HEK293 (cell line): Measurements from ENCODE around the gene CD9.

Source experiments
- CTCF ChIA-PET: fragments of 350-600 bp; formaldehyde crosslinking; extraction: SDS; loops from one replicate; lab custom pipeline; 2021; ENCODE audit warnings: antibody characterized with exemption; lab: Yijun Ruan, JAX
- POLR2A ChIA-PET: fragments of 300-600 bp; formaldehyde crosslinking; extraction: SDS; loops from one replicate; lab custom pipeline; 2020; ENCODE audit warnings: antibody characterized with exemption, inconsistent platforms; lab: Yijun Ruan, JAX
- H3K27ac ChIP-seq: fragments of 200-500 bp; sonication (Bioruptor generic); 2 replicates; pipeline ENCODE4 v1.5.1; 2014; ENCODE audit warnings: low read depth, low read length, control low read depth, inconsistent platforms; ENCODE audit errors: extremely low read depth
- H3K36me3 ChIP-seq, 2 experiments: fragments of 200-500 bp in 1 of 2; sonication (Bioruptor generic) in 1 of 2; 1 replicate in 1 of 2; 2 replicates in 1 of 2; pipeline ENCODE4 v1.5.1; 2014 to 2017; ENCODE audit warnings: inconsistent platforms in 2 of 2, low read length in 2 of 2; ENCODE audit not compliant: control insufficient read depth in 2 of 2, insufficient read depth in 1 of 2
- H3K4me1 ChIP-seq: fragments of 200-500 bp; sonication (Bioruptor generic); 2 replicates; pipeline ENCODE4 v1.5.1; 2014; ENCODE audit warnings: mild to moderate bottlenecking, low read length, inconsistent platforms; ENCODE audit not compliant: control insufficient read depth, insufficient read depth
- H3K4me3 ChIP-seq: 2 replicates; pipeline ENCODE4 v1.5.1; 2011; ENCODE audit warnings: low read depth, mild to moderate bottlenecking, control low read depth, low read length, moderate library complexity
- H3K9me3 ChIP-seq: fragments of 200-500 bp; sonication (Bioruptor generic); 2 replicates; pipeline ENCODE4 v1.5.1; 2014; ENCODE audit warnings: low read depth, low read length, inconsistent platforms; ENCODE audit not compliant: control insufficient read depth, insufficient read depth
- ATF2 ChIP-seq: fragments of 450-650 bp; formaldehyde crosslinking; IDR thresholded peaks from 2 replicates; pipeline ENCODE4 v1.5.1; 2016; ENCODE audit warnings: missing biosample characterization, missing genetic modification characterization, low read depth
- KLF1 ChIP-seq: fragments of 450-650 bp; formaldehyde crosslinking; IDR thresholded peaks from 2 replicates; pipeline ENCODE4 v1.5.1; 2016; ENCODE audit warnings: missing biosample characterization, missing genetic modification characterization
- KLF17 ChIP-seq: fragments of 450-650 bp; formaldehyde crosslinking; IDR thresholded peaks from 2 replicates; pipeline ENCODE4 v1.5.1; 2016; ENCODE audit warnings: missing biosample characterization, missing genetic modification characterization
- ZBTB17 ChIP-seq: fragments of 450-650 bp; formaldehyde crosslinking; IDR thresholded peaks from 2 replicates; pipeline ENCODE4 v1.5.1; 2016; ENCODE audit warnings: missing biosample characterization, missing genetic modification characterization
- ZFHX2 ChIP-seq: fragments of 450-650 bp; formaldehyde crosslinking; conservative IDR thresholded peaks from 2 replicates; pipeline ENCODE4 v1.5.1; 2016; ENCODE audit warnings: missing biosample characterization, missing genetic modification characterization
- ZIC2 ChIP-seq: fragments of 450-650 bp; formaldehyde crosslinking; IDR thresholded peaks from 2 replicates; pipeline ENCODE4 v1.5.1; 2016; ENCODE audit warnings: missing biosample characterization, missing genetic modification characterization
- ZNF18 ChIP-seq: fragments of 450-650 bp; formaldehyde crosslinking; IDR thresholded peaks from 2 replicates; pipeline ENCODE4 v1.5.1; 2016; ENCODE audit warnings: missing biosample characterization, missing genetic modification characterization
- ZNF2 ChIP-seq: fragments of 450-650 bp; formaldehyde crosslinking; IDR thresholded peaks from 2 replicates; pipeline ENCODE4 v1.5.1; 2016; ENCODE audit warnings: missing biosample characterization, missing genetic modification characterization
- ZNF335 ChIP-seq: fragments of 450-650 bp; formaldehyde crosslinking; conservative IDR thresholded peaks from 2 replicates; pipeline ENCODE4 v1.5.1; 2016; ENCODE audit warnings: missing biosample characterization, missing genetic modification characterization
- ZNF391 ChIP-seq: fragments of 450-650 bp; formaldehyde crosslinking; IDR thresholded peaks from 2 replicates; pipeline ENCODE4 v1.5.1; 2016; ENCODE audit warnings: low read depth, missing biosample characterization, missing genetic modification characterization, borderline replicate concordance
- ZNF530 ChIP-seq: fragments of 450-650 bp; formaldehyde crosslinking; IDR thresholded peaks from 2 replicates; pipeline ENCODE4 v1.5.1; 2016; ENCODE audit warnings: low read depth, missing biosample characterization, missing genetic modification characterization
- ZNF600 ChIP-seq: fragments of 450-650 bp; formaldehyde crosslinking; IDR thresholded peaks from 2 replicates; pipeline ENCODE4 v1.5.1; 2016; ENCODE audit warnings: missing biosample characterization, missing genetic modification characterization
- ZNF621 ChIP-seq: fragments of 450-650 bp; formaldehyde crosslinking; IDR thresholded peaks from 2 replicates; pipeline ENCODE4 v1.5.1; 2017; ENCODE audit warnings: missing biosample characterization, missing genetic modification characterization
- ZNF624 ChIP-seq: fragments of 450-650 bp; formaldehyde crosslinking; IDR thresholded peaks from 2 replicates; pipeline ENCODE4 v1.5.1; 2017; ENCODE audit warnings: missing biosample characterization, missing genetic modification characterization
- ZNF768 ChIP-seq: fragments of 450-650 bp; formaldehyde crosslinking; IDR thresholded peaks from 2 replicates; pipeline ENCODE4 v1.5.1; 2018; ENCODE audit warnings: missing biosample characterization, mild to moderate bottlenecking, missing genetic modification characterization
- ZSCAN23 ChIP-seq: fragments of 450-650 bp; formaldehyde crosslinking; IDR thresholded peaks from 2 replicates; pipeline ENCODE4 v1.5.1; 2016; ENCODE audit warnings: missing biosample characterization, missing genetic modification characterization
- TF ChIP-seq, protein P1 (sequence below): fragments of 450-650 bp; formaldehyde crosslinking; IDR thresholded peaks from 2 replicates; pipeline ENCODE4 v1.5.1; 2016; ENCODE audit warnings: missing biosample characterization, missing genetic modification characterization
- TF ChIP-seq, protein P2 (sequence below): fragments of 450-650 bp; formaldehyde crosslinking; IDR thresholded peaks from 2 replicates; pipeline ENCODE4 v1.5.1; 2016; ENCODE audit warnings: missing biosample characterization, missing genetic modification characterization

Gene CD9

DNA sequence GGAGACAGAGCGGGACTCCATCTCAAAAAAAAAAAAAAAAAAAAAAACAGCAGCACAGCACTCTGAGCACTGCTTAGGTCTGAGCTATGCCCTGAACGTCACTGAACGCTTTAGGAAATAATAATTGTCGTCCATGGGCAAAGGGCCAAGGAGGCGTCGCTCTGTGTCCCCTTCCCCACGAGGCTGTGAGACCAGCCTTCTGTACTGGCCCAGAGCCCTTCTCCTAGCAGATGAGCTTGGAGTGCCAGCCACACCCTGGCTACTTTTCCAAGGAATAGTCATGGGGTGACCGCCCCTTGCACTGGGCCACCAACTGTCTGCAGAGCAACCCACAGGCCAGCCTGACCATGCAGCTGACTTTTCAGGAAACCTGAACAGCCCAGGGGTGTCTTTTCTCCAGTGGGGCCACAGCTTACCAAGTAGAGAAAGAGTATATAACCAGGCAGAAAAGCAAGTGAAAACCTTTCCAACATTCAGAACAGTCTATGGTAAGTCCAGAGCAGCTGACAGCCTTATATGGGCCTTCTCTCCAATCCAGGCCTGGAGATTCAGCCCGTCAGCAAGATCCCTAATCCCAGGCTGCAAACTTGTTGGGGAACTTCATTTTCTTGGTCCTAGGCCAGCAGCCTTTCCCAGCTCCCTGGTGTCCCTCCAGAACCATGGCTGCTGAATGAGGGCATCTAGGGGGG is 28.5 kb downstream of the CD9 start:
- Histone ChIP-seq H3K9me3 (no peaks in the 10 kb centered on the region), H3K4me3 (no peak overlapping the region), H3K36me3 (peaks cover 0 to 33% of the 10 kb centered on the region in 2 experiments; a peak in 2 of 3 replicates), H3K27ac (no peak overlapping the region), H3K4me1 (peaks cover 14% of the 10 kb centered on the region)
- CTCF ChIA-PET = interaction anchor here (0.6 to 3.2 kb wide), 3 partner anchors 33 to 153 kb away, joined by 4 to 15 read pairs (median 6); no protein-coding TSS in a partner anchor
- POLR2A ChIA-PET = interaction anchor here (0.6 to 0.7 kb wide), 2 partner anchors 12 to 441 kb away, joined by 4 read pairs; no protein-coding TSS in a partner anchor
- TF ChIP-seq, protein P1, sequence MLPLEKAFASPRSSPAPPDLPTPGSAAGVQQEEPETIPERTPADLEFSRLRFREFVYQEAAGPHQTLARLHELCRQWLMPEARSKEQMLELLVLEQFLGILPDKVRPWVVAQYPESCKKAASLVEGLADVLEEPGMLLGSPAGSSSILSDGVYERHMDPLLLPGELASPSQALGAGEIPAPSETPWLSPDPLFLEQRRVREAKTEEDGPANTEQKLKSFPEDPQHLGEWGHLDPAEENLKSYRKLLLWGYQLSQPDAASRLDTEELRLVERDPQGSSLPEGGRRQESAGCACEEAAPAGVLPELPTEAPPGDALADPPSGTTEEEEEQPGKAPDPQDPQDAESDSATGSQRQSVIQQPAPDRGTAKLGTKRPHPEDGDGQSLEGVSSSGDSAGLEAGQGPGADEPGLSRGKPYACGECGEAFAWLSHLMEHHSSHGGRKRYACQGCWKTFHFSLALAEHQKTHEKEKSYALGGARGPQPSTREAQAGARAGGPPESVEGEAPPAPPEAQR (tag by site-specific recombination) = no peak
- no peak for TF ChIP-seq ZNF621 (tag by site-specific recombination)
- TF ChIP-seq ZNF600 (tag by site-specific recombination) = 0 out of 2 replicates have a peak, but pooled peaks have one; percentile 14
- 0 out of 2 replicates have a peak, but pooled peaks have one; percentile 11 for TF ChIP-seq ZBTB17 (tag by site-specific recombination)
- TF ChIP-seq ZNF624 = no peak
- TF ChIP-seq ZNF391 (tag by site-specific recombination) = no peak
- no peak for TF ChIP-seq ZNF335 (tag by site-specific recombination)
- TF ChIP-seq, all 188 proteins: peak for 2

GRCh38 chr12:6229224-6230218 is 29.3 kb downstream of the CD9 start:
- Histone ChIP-seq H3K36me3 (peaks cover 0 to 33% of the 10 kb centered on the region in 2 experiments; a peak in 2 of 3 replicates), H3K9me3 (no peaks in the 10 kb centered on the region), H3K4me1 (peaks cover 14% of the 10 kb centered on the region), H3K4me3 (no peak overlapping the region), H3K27ac (no peak overlapping the region)
- CTCF ChIA-PET = interaction anchor here (0.6 to 3.2 kb wide), 4 partner anchors 14 to 154 kb away, joined by 3 to 15 read pairs (median 4); no protein-coding TSS in a partner anchor
- TF ChIP-seq KLF17 (tag by site-specific recombination) (peak; percentile 40), ZFHX2 (tag by site-specific recombination) (peak; percentile 39), ZNF530 (tag by site-specific recombination) (no peak), ZIC2 (tag by site-specific recombination) (peak; percentile 53), ATF2 (tag by site-specific recombination) (no peak), ZNF768 (tag by site-specific recombination) (no peak), KLF1 (tag by site-specific recombination) (peak; percentile 47; the same call in 1 of the 2 replicates), ZNF18 (tag by site-specific recombination) (no peak), ZNF2 (tag by site-specific recombination) (no peak), ZSCAN23 (no peak)
- TF ChIP-seq, protein P2, sequence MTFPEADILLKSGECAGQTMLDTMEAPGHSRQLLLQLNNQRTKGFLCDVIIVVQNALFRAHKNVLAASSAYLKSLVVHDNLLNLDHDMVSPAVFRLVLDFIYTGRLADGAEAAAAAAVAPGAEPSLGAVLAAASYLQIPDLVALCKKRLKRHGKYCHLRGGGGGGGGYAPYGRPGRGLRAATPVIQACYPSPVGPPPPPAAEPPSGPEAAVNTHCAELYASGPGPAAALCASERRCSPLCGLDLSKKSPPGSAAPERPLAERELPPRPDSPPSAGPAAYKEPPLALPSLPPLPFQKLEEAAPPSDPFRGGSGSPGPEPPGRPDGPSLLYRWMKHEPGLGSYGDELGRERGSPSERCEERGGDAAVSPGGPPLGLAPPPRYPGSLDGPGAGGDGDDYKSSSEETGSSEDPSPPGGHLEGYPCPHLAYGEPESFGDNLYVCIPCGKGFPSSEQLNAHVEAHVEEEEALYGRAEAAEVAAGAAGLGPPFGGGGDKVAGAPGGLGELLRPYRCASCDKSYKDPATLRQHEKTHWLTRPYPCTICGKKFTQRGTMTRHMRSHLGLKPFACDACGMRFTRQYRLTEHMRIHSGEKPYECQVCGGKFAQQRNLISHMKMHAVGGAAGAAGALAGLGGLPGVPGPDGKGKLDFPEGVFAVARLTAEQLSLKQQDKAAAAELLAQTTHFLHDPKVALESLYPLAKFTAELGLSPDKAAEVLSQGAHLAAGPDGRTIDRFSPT (tag by site-specific recombination) = no peak
- POLR2A ChIA-PET = interaction anchor here (0.7 to 0.8 kb wide), 2 partner anchors 28 to 75 kb away, joined by 3 to 5 read pairs; no protein-coding TSS in a partner anchor
